IMR-90 (cell line): ENCODE measurements around the gene DOCK1. TPM values are rescaled to one million over a fixed set of nuclear protein-coding genes. Genes with fewer than 3 reads are reported as not detected.
"Not testable (repeated sequence)": the region's sequence is repeated elsewhere in the genome, so short reads cannot be mapped to it uniquely, and the experiment has no call there.

Experiments used
- ATAC-seq: fragments of 200-7000 bp; cut with Tn5 transposase; 2 replicates; pipeline ENCODE4 v1.9.1; 2020; ENCODE audit warnings: low read depth, mild to moderate bottlenecking, moderate library complexity
- BruUV-seq: library from RNA; stranded (reverse); fragments of 400-500 nt; replicated peaks from 2 replicates; lab custom pipeline; 2021; lab: Mats Ljungman, UMichigan
- CTCF ChIA-PET: fragments of 300-600 bp; formaldehyde crosslinking; extraction: SDS; loops from one replicate; lab custom pipeline; 2021; ENCODE audit warnings: antibody characterized with exemption; lab: Yijun Ruan, JAX
- POLR2A ChIA-PET: fragments of 300-600 bp; sonication (Branson Sonifier 250); formaldehyde crosslinking; loops from one replicate; lab custom pipeline; 2022; ENCODE audit warnings: antibody characterized with exemption; ENCODE audit not compliant: unreplicated experiment; lab: Charles Lee
- DNase-seq: peaks from one replicate; pipeline ENCODE4 v3.0.0; 2013
- H2AFZ ChIP-seq: replicated peaks from 2 replicates; pipeline ENCODE3; 2013; ENCODE audit warnings: low read length, mild to moderate bottlenecking; ENCODE audit not compliant: poor library complexity
- H2AK5ac ChIP-seq: 2 replicates; pipeline ENCODE4 v1.6.1; 2013; ENCODE audit warnings: low read depth, low read length, inconsistent platforms
- H2AK9ac ChIP-seq: replicated peaks from 2 replicates; pipeline ENCODE3; 2013; ENCODE audit warnings: mild to moderate bottlenecking, low read depth, low read length, moderate library complexity; ENCODE audit not compliant: poor library complexity
- H2BK120ac ChIP-seq: 2 replicates; pipeline ENCODE4 v1.6.1; 2013; ENCODE audit warnings: low read depth, low read length, inconsistent platforms
- H2BK15ac ChIP-seq: 3 replicates; pipeline ENCODE4 v1.6.1; 2013; ENCODE audit warnings: low read depth, low read length, inconsistent platforms
- H2BK20ac ChIP-seq: 2 replicates; pipeline ENCODE4 v1.6.1; 2013; ENCODE audit warnings: low read depth, mild to moderate bottlenecking, inconsistent platforms, low read length, moderate library complexity
- H2BK5ac ChIP-seq: 2 replicates; pipeline ENCODE4 v1.6.1; 2013; ENCODE audit warnings: mild to moderate bottlenecking, low read depth, low read length, inconsistent platforms; ENCODE audit not compliant: poor library complexity, severe bottlenecking
- H3K14ac ChIP-seq: replicated peaks from 2 replicates; pipeline ENCODE4 v1.6.1; 2013; ENCODE audit warnings: low read depth, low read length, inconsistent platforms
- H3K18ac ChIP-seq: 2 replicates; pipeline ENCODE4 v1.6.1; 2013; ENCODE audit warnings: low read depth, low read length, control low read depth
- H3K23ac ChIP-seq: 2 replicates; pipeline ENCODE4 v1.6.1; 2013; ENCODE audit warnings: low read depth, low read length, inconsistent platforms
- H3K27ac ChIP-seq: 2 replicates; pipeline ENCODE4 v1.5.1; 2013; ENCODE audit warnings: mild to moderate bottlenecking, control low read depth, low read length; ENCODE audit not compliant: insufficient read depth
- H3K27me3 ChIP-seq: 2 replicates; pipeline ENCODE4 v1.6.1; 2013; ENCODE audit warnings: low read length; ENCODE audit not compliant: control insufficient read depth, insufficient read depth
- H3K36me3 ChIP-seq: 2 replicates; pipeline ENCODE4 v1.6.1; 2013; ENCODE audit warnings: low read length, mixed read lengths; ENCODE audit not compliant: control insufficient read depth, insufficient read depth
- H3K4ac ChIP-seq: 2 replicates; pipeline ENCODE4 v1.6.1; 2013; ENCODE audit warnings: low read depth, low read length, inconsistent platforms
- H3K4me1 ChIP-seq: 2 replicates; pipeline ENCODE4 v1.6.1; 2013; ENCODE audit warnings: low read length, mixed read lengths; ENCODE audit not compliant: control insufficient read depth, insufficient read depth
- H3K4me2 ChIP-seq: 2 replicates; pipeline ENCODE4 v1.6.1; 2013; ENCODE audit warnings: low read depth, mild to moderate bottlenecking, control low read depth, low read length, moderate library complexity
- H3K4me3 ChIP-seq: 2 replicates; pipeline ENCODE4 v1.5.1; 2013; ENCODE audit warnings: low read depth, mild to moderate bottlenecking, control low read depth, low read length, moderate library complexity; ENCODE audit not compliant: insufficient read depth
- H3K56ac ChIP-seq: 2 replicates; pipeline ENCODE4 v1.6.1; 2013; ENCODE audit warnings: low read length, inconsistent platforms; ENCODE audit not compliant: insufficient read depth; ENCODE audit errors: extremely low read depth
- H3K79me1 ChIP-seq, 2 experiments: 2 replicates each; pipeline ENCODE4 v1.6.1; 2013; ENCODE audit warnings: low read length in 2 of 2, inconsistent platforms in 1 of 2, low read depth in 1 of 2
- H3K9ac ChIP-seq: 2 replicates; pipeline ENCODE4 v1.6.1; 2013; ENCODE audit warnings: low read depth, low read length, control low read depth
- H3K9me1 ChIP-seq: 2 replicates; pipeline ENCODE4 v1.6.1; 2013; ENCODE audit warnings: low read length, inconsistent platforms; ENCODE audit not compliant: insufficient read depth
- H3K9me3 ChIP-seq: 2 replicates; pipeline ENCODE4 v1.6.1; 2013; ENCODE audit warnings: low read length; ENCODE audit not compliant: control insufficient read depth, insufficient read depth
- H4K20me1 ChIP-seq: 2 replicates; pipeline ENCODE4 v1.6.1; 2013; ENCODE audit warnings: low read length, inconsistent platforms; ENCODE audit not compliant: insufficient read depth
- H4K5ac ChIP-seq: 2 replicates; pipeline ENCODE4 v1.6.1; 2013; ENCODE audit warnings: mild to moderate bottlenecking, low read depth, low read length, control low read depth
- H4K8ac ChIP-seq, 2 experiments: 2 replicates each; pipeline ENCODE4 v1.6.1; 2013; ENCODE audit warnings: low read depth in 2 of 2, low read length in 2 of 2, control low read depth in 1 of 2, inconsistent platforms in 1 of 2
- H4K91ac ChIP-seq: 2 replicates; pipeline ENCODE4 v1.6.1; 2013; ENCODE audit warnings: low read depth, low read length, inconsistent platforms; ENCODE audit not compliant: insufficient read depth
- MAFK ChIP-seq: IDR thresholded peaks from 2 replicates; pipeline ENCODE4 v1.6.1; 2012; ENCODE audit warnings: low read depth, low read length, improper control_type of control experiment
- WGBS, 2 experiments: methylation state at CpG; one replicate each; pipeline versions ENCODE4 v1.1.5 to v1.1.7; 2013; ENCODE audit warnings: missing lambda C conversion rate in 2 of 2; ENCODE audit not compliant: insufficient read length in 1 of 2; ENCODE audit errors: extremely low coverage in 2 of 2; 5-methylcytosine and 5-hydroxymethylcytosine counted together
- dilution Hi-C: fragments of 300-500 bp; cut with HindIII; formaldehyde crosslinking; loops from one replicate; pipeline ENCODE4 v1.14.3; 2018; ENCODE audit warnings: low sequenced_read_pairs; ENCODE audit not compliant: unreplicated experiment
- in situ Hi-C: fragments of 300-500 bp; cut with MboI; formaldehyde crosslinking; loops from 3 replicates; pipeline ENCODE4 v1.14.3; 2019; ENCODE audit warnings: low sequenced_read_pairs, inconsistent platforms, mixed read lengths
- intact Hi-C: fragments of 100-400 bp; cut with micrococcal nuclease; formaldehyde crosslinking; loops from 2 replicates; pipeline ENCODE4 v1.10.0; 2022
- polyA plus RNA-seq, 3 experiments: library from polyadenylated mRNA; depleted of rRNA; stranded (reverse); fragments of >200 nt; gene quantifications; 2 replicates each; pipeline ENCODE4 v1.2.3, GENCODE V29; 2012; ENCODE audit warnings: low replicate concordance in 1 of 3
- total RNA-seq: library from RNA; depleted of rRNA; stranded (reverse); fragments of >200 nt; gene quantifications from 2 replicates; pipeline ENCODE4 v1.2.3, GENCODE V29; 2012

The DOCK1 gene
- total and polyA plus RNA-seq, 2 of the 4 experiments (the other 2 are of a cell fraction), result 28.2 to 71.0 TPM

DNA sequence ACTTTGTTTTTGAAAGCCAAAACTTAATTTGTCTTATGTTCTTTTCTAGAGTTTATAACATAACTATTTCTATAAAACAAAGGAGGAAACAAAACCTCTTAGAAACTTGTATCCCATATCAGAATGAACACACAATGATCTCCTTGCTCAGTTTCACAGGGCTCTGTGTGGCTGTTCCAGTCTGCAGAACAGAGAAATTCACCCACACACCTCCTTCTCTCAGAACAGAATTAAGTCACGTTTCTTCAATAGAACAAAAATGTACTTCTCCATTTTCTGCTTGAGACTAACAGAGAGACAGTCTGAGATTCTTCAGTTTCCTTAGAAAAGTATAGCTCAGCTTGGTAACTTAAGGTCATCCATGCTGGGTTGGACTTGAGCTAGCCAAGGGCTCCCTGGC, 15.8 kb upstream of the DOCK1 start:
- Histone ChIP-seq H3K4me3 (no peak overlapping the region), H4K8ac (no peak overlapping the region), H3K4me1 (no peaks in the 10 kb centered on the region), H3K27me3 (0 out of 2 replicates have a peak, but pooled peaks cover 7% of the 10 kb centered on the region), H2AFZ (no peak overlapping the region), H4K20me1 (no peaks in the 10 kb centered on the region), H3K18ac (no peak overlapping the region), H2BK20ac (no peak overlapping the region), H4K91ac (no peak overlapping the region), H2BK15ac (no peak overlapping the region), H3K23ac (no peak overlapping the region), H3K79me1 (no peaks in the 10 kb centered on the region), H3K4ac (no peak overlapping the region), H3K36me3 (no peaks in the 10 kb centered on the region), H4K5ac (no peak overlapping the region), H3K9me3 (no peaks in the 10 kb centered on the region), H3K9ac (no peak overlapping the region), H2BK120ac (no peak overlapping the region), H3K27ac (no peak overlapping the region), H2BK5ac (no peak overlapping the region), H2AK9ac (no peak overlapping the region), H2AK5ac (no peak overlapping the region), H3K9me1 (peaks cover 6% of the 10 kb centered on the region; the same call in 1 of the 2 replicates), H3K56ac (no peak overlapping the region), H3K4me2 (no peak overlapping the region), H3K14ac (no peak overlapping the region)
- in situ Hi-C loops (no loop called here), intact Hi-C loops (no loop called here), dilution Hi-C loops (no loop called here)
- ChIA-PET POLR2A (no interaction called here), CTCF (no interaction called here)
- BruUV-seq, result no TSS peak
- no peak for TF ChIP-seq MAFK
- no peak for DNase-seq
- ATAC-seq, result no peak
- 33% methylated on average over 1 of the region's 1 CpG; no CpG with 5 or more reads in 1 of the 2 experiments for WGBS, 2 experiments

DNA sequence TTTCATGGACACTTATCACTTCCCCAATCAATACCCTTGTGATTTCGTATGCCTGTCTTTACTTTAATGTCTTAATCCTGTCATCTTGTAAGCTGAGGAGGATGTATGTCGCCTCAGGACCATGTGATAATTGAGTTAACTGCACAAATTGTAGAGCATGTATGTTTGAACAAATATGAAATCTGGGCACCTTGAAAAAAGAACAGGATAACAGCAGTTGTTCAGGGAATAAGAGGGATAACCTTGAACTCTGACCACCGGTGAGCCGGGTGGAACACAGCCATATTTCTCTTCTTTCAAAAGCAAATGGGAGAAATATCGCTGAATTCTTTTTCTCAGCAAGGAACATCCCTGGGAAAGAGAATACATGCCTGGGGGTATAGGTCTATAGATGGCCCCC, 14.4 kb upstream of the DOCK1 start:
- intact Hi-C loops, H3K9me3 ChIP-seq, H3K4ac ChIP-seq, dilution Hi-C loops, CTCF ChIA-PET, H3K4me3 ChIP-seq, H3K9ac ChIP-seq, H4K20me1 ChIP-seq, H3K27me3 ChIP-seq, H2BK15ac ChIP-seq, in situ Hi-C loops, H3K4me2 ChIP-seq, H3K4me1 ChIP-seq, BruUV-seq, H3K36me3 ChIP-seq, H3K27ac ChIP-seq, POLR2A ChIA-PET, H2AFZ ChIP-seq, H3K14ac ChIP-seq, H2AK5ac ChIP-seq, H2BK5ac ChIP-seq, H3K23ac ChIP-seq, H3K9me1 ChIP-seq, H3K56ac ChIP-seq, H2BK120ac ChIP-seq, H3K79me1 ChIP-seq, H4K5ac ChIP-seq, DNase-seq, H4K91ac ChIP-seq, H4K8ac ChIP-seq, ATAC-seq, H3K18ac ChIP-seq, H2AK9ac ChIP-seq, H2BK20ac ChIP-seq: not testable (repeated sequence)
- WGBS, 2 experiments, result no CpG with 5 or more reads among the region's 5 CpGs
